ENCODE measurements around the gene FZD2.
"Not testable (repeated sequence)": the region's sequence is repeated elsewhere in the genome, so short reads cannot be mapped to it uniquely, and the experiment has no call there.

The FZD2 gene

GRCh38 chr17:44558710-44559633 lies 1.7 kb downstream of the FZD2 start:
- DNase-seq, result no peak
- Histone ChIP-seq H3K36me3 (no peaks in the 10 kb centered on the region), H3K4me1 (peaks cover 3% of the 10 kb centered on the region; the same call in 1 of the 2 replicates), H3K9me3 (no peaks in the 10 kb centered on the region), H3K4me3 (ENCODE audit: low read depth, low read length) (no peak overlapping the region), H3K27me3 (no peaks in the 10 kb centered on the region)
- TF ChIP-seq, protein P1, sequence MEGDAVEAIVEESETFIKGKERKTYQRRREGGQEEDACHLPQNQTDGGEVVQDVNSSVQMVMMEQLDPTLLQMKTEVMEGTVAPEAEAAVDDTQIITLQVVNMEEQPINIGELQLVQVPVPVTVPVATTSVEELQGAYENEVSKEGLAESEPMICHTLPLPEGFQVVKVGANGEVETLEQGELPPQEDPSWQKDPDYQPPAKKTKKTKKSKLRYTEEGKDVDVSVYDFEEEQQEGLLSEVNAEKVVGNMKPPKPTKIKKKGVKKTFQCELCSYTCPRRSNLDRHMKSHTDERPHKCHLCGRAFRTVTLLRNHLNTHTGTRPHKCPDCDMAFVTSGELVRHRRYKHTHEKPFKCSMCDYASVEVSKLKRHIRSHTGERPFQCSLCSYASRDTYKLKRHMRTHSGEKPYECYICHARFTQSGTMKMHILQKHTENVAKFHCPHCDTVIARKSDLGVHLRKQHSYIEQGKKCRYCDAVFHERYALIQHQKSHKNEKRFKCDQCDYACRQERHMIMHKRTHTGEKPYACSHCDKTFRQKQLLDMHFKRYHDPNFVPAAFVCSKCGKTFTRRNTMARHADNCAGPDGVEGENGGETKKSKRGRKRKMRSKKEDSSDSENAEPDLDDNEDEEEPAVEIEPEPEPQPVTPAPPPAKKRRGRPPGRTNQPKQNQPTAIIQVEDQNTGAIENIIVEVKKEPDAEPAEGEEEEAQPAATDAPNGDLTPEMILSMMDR (IDR thresholded peaks at IDR 0.05; ENCODE audit: low read depth, low read length), result no peak

DNA sequence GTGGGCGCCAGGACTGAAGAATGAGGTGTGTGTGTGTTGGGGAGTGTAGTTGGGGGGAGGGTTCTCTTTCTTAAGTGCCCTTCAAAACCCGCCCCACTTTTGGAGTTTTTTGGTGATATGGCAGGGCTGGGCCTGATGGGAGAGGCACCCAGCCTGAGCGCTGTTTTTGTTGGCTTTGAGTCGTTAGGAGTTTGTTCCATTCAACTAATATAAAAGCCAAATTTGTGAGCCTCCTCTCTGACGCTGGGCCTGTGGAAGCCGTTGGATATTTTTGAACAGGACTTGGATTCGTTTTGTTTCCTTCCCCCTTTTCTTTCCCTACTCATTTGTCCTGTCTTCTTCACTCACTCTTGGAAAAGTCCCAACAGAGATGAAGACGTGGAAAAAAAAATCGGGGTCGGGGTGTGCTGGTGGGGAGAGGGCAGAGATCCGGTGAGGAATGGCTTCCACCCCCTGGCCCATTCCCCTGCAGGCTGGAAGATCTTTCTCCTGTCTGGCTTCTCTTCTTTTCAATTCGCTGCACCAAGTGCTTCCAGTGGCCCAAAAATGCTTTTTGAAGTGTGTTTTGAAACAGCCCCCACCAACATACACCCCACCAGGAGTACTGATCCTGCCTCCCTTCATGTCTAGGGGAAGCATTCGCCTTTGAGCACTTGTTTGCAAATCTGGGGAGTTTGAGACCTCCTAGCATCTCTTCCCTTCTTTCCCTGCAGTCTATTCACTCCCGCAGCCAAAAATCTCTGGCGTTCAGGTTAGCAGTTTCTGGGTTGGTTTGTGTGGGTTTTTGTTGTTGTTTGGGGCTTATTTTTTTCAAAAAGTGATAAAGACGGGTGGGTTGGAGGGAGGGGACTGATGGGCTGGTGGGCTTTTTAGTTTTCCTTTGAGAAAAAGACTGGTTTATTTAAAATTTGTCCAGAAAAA lies 2.6 kb downstream of the FZD2 start:
- TF ChIP-seq, protein P1 (IDR thresholded peaks at IDR 0.05; ENCODE audit: low read depth, low read length), result no peak
- Histone ChIP-seq H3K9me3 (no peaks in the 10 kb centered on the region), H3K4me1 (peaks cover 3% of the 10 kb centered on the region; the same call in 1 of the 2 replicates), H3K36me3 (no peaks in the 10 kb centered on the region), H3K27me3 (no peaks in the 10 kb centered on the region), H3K4me3 (ENCODE audit: low read depth, low read length) (no peak overlapping the region)
- no peak for DNase-seq

GRCh38 chr17:44561237-44561623 lies 3.9 kb downstream of the FZD2 start:
- H3K9me3 ChIP-seq, result no peaks in the 10 kb centered on the region; the same call in 1 of the 2 replicates
- DNase-seq, result no peak
- H3K4me3 ChIP-seq (ENCODE audit: low read depth, low read length), result no peak overlapping the region
- H3K27me3 ChIP-seq, result no peaks in the 10 kb centered on the region
- H3K4me1 ChIP-seq, result peaks cover 3% of the 10 kb centered on the region; the same call in 1 of the 2 replicates
- no peaks in the 10 kb centered on the region for H3K36me3 ChIP-seq
- TF ChIP-seq, protein P1 (IDR thresholded peaks at IDR 0.05; ENCODE audit: low read depth, low read length), result no peak

GRCh38 chr17:44564429-44564828 lies 7.1 kb downstream of the FZD2 start:
- DNase-seq, result no peak
- H3K27me3 ChIP-seq, result no peaks in the 10 kb centered on the region

GRCh38 chr17:44565866-44566443 lies 8.7 kb downstream of the FZD2 start:
- Histone ChIP-seq H3K9me3 (no peaks in the 10 kb centered on the region; the same call in 1 of the 2 replicates), H3K4me3 (ENCODE audit: low read depth, low read length) (no peak overlapping the region), H3K4me1 (no peaks in the 10 kb centered on the region), H3K36me3 (no peaks in the 10 kb centered on the region), H3K27me3 (no peaks in the 10 kb centered on the region)
- DNase-seq, result peak; percentile 30
- TF ChIP-seq, protein P1 (IDR thresholded peaks at IDR 0.05; ENCODE audit: low read depth, low read length), result peak; percentile 69

More at GRCh38 chr17:44564429-44564828, 7.1 kb downstream of the FZD2 start:
- Histone ChIP-seq H3K4me1 (no peaks in the 10 kb centered on the region), H3K4me3 (ENCODE audit: low read depth, low read length) (no peak overlapping the region), H3K36me3 (no peaks in the 10 kb centered on the region), H3K9me3 (no peaks in the 10 kb centered on the region; the same call in 1 of the 2 replicates)
- TF ChIP-seq, protein P1 (IDR thresholded peaks at IDR 0.05; ENCODE audit: low read depth, low read length), result no peak

- not testable (repeated sequence) for DNase-seq; H3K27me3 ChIP-seq; H3K4me1 ChIP-seq; H3K9me3 ChIP-seq; H3K4me3 ChIP-seq (ENCODE audit: low read depth, low read length); H3K36me3 ChIP-seq
Measured at GRCh38 chr17:44568311-44568944, 11.1 kb downstream of the FZD2 start.
